Astrocyte of the spinal cord (primary cell): ENCODE results near the gene TEFM.

ENCODE experiments used
- DNase-seq: peaks from one replicate; pipeline ENCODE4 v3.0.0; 2011; ENCODE audit warnings: low read depth, low spot score
- H3K4me3 ChIP-seq: 2 replicates; pipeline ENCODE4 v1.5.1; 2011; ENCODE audit warnings: low read depth, mild to moderate bottlenecking, low read length, moderate library complexity
- in situ Hi-C: cut with HindIII; loops from 2 replicates; pipeline ENCODE4 v1.10.0; 2017; ENCODE audit warnings: low sequenced_read_pairs
- TF ChIP-seq, protein P1 (sequence below): IDR thresholded peaks from 2 replicates; pipeline ENCODE4 v1.5.1; 2012; ENCODE audit warnings: low read depth, mild to moderate bottlenecking, low read length, inconsistent platforms

The TEFM gene

DNA sequence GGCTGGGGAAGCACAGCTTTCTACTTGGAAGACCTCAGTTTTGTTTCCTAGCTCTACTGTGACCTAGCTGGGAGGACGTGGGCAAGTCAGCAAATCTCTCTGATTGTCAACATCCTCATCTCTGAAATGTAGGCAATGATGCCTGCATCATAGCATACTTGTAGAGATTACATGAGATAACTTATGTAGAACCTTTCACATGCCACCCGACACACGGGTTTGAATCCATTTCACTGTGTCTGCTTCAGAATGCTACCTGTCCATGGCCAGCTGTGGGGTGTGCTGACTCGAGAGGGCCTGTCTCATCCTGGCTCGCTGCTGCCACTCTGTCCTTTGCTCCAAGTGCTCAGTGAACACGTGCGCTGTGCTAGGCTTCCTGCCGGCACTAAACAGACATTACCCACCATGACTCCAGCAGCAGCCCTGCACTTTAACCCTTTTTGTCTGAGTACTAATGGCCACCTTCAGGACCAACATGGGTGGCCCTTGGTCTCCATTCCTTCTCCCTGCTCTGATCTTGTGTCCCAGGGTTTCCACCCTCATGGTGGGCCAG lies 23.1 kb upstream of the TEFM start:
- TF ChIP-seq, protein P1, sequence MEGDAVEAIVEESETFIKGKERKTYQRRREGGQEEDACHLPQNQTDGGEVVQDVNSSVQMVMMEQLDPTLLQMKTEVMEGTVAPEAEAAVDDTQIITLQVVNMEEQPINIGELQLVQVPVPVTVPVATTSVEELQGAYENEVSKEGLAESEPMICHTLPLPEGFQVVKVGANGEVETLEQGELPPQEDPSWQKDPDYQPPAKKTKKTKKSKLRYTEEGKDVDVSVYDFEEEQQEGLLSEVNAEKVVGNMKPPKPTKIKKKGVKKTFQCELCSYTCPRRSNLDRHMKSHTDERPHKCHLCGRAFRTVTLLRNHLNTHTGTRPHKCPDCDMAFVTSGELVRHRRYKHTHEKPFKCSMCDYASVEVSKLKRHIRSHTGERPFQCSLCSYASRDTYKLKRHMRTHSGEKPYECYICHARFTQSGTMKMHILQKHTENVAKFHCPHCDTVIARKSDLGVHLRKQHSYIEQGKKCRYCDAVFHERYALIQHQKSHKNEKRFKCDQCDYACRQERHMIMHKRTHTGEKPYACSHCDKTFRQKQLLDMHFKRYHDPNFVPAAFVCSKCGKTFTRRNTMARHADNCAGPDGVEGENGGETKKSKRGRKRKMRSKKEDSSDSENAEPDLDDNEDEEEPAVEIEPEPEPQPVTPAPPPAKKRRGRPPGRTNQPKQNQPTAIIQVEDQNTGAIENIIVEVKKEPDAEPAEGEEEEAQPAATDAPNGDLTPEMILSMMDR, result no peak
- in situ Hi-C loops, result no loop called here
- H3K4me3 ChIP-seq, result no peak overlapping the region
- no peak for DNase-seq

DNA sequence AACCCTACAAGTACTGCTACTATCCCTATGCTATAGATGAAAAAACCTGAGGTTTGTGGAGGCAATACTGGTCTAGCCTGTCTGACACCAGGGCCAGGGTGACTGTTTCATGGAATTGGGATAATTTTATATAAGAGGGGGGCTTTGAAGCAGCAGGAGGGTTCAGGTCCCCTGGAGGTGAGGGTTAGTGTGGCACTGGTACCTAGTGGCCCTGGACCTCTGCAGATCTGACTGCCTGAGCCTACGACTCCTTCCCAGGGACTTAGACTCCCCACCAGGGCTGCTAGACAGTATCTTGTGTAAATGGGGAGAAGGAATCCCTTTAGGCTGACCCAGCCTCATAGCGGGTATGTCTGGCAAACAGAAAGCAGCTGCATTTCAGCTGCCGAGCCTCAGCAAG lies 22.5 kb upstream of the TEFM start:
- no peak for DNase-seq
- in situ Hi-C loops, result no loop called here
- no peak overlapping the region for H3K4me3 ChIP-seq
- TF ChIP-seq, protein P1, result no peak

DNA sequence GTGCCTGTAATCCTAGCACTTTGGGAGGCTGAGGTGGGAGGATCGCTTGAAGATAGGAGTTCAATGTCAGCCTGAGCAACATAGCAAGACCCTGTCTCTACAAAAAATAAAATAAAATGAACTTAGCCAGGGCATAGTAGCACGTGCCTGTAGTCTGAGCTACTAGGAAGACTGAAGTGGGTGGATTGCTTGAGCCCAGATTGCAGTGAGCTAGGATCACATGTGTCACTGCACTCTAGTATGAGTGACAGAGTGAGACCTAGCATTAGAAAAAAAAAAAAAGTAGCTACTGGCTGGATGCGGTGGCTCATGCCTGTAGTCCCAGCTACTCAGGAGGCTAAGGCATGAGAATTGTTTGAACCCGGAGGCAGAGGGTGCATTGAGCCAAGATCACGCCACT lies 21.7 kb upstream of the TEFM start:
- no peak overlapping the region for H3K4me3 ChIP-seq
- DNase-seq, result no peak
- in situ Hi-C loops, result no loop called here
- TF ChIP-seq, protein P1, result no peak

DNA sequence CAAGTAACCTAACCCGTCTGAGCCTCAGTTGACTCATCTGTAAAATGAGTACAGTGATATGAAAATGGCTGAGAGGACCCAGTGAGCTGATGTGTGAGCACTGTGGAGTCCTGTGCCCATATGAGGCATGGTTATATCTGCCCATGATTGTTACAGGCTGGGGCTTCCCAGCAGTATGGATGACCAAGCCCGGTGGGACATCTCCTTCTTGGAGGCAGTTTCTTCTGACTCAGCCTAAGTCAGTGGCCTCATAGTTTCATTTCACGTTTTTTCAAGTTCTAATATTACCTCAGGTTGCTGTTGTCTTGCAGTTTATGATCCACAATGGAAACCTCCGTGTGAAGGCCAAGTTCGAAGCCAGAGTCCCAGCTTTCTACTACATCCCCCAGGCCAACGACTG lies 20.5 kb upstream of the TEFM start:
- TF ChIP-seq, protein P1, result no peak
- in situ Hi-C loops, result no loop called here
- H3K4me3 ChIP-seq, result no peak overlapping the region
- no peak for DNase-seq

DNA sequence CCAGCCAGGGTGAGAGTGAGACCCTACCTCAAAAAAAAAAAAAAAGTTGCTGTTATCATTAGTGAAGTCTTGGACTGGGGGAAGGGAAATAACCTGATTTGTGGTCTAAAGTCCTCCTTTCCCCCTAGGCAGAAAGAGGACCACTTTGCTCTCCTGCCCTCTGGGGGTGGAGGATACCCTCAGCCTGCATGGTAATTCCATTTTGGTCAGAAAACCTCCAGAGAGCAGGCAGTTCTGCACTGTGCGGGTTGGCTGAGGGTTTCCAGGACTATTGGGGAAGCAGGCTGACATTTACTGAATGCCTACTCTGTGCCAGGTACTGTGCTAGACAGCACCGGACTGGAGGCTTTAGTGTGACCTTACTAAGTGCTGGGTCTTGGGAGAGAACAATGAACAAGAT lies 18.3 kb upstream of the TEFM start:
- no peak for DNase-seq
- in situ Hi-C loops, result no loop called here
- H3K4me3 ChIP-seq, result no peak overlapping the region
- TF ChIP-seq, protein P1, result no peak

DNA sequence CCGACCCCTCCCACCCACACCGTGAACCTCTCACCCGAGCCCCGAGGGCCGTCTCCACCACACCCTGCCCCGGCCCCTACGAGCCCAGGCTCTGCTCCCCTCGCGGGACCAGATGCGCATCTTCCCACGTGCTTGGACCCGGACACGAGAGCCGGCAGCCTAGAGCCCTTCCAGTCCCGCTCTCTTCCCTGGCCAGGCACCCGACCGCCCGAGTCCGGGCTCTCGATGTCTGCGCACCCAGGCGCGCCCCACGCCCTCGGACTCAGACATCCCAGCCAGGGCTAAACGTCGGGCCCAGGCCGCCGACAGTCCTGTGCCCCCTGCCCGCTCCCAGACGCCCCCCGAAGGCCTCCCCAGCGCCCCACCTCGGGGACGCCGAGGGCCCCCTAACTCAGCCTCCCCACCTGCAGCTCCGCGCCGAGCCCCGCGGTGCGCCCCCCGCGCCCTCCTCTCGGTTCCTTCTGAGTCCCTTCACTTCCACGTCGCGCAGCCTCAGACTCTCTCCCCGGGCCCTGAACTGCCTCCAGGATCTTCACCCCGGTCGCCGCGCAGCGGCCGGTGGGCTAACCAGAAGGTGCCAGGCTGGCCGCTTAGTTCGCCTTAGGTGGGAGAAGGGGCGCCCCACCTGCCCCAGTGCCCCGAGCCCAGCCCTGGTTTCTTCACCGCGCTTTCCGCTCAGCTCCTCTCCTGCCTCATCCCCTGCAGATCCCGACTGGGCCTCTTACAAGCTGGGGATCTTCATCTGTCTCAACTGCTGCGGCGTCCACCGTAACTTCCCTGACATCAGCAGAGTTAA lies 16.4 kb upstream of the TEFM start:
- no peak for DNase-seq
- in situ Hi-C loops, result no loop called here
- TF ChIP-seq, protein P1, result no peak
- peak overlapping the region; percentile 18 for H3K4me3 ChIP-seq
